GM15510 (cell line): ENCODE data around the gene VPS52.
A peak's percentile ranks its signal among the peaks of the same experiment; 100 is the strongest.

Source experiments
- POLR2A ChIP-seq: IDR thresholded peaks from 3 replicates; pipeline ENCODE4 v1.6.1; 2011; ENCODE audit warnings: borderline replicate concordance; ENCODE audit not compliant: insufficient read length; ENCODE audit errors: extremely low read depth

Gene VPS52

GRCh38 chr6:33271468-33272274 is at the start of gene VPS52, which contains the start of gene RPS18:
Gene VPS52, minus strand, starts transcription at chr6:33271876. Its CDS starts 201 bp downstream, at chr6:33271675.
Gene RPS18, plus strand, starts transcription at chr6:33272075. Its CDS starts 45 bp downstream, at chr6:33272120.
- TF ChIP-seq POLR2A, result peak; percentile 98

GRCh38 chr6:33321227-33321626 is 49.6 kb upstream of the VPS52 start:
- no peak for TF ChIP-seq POLR2A

DNA sequence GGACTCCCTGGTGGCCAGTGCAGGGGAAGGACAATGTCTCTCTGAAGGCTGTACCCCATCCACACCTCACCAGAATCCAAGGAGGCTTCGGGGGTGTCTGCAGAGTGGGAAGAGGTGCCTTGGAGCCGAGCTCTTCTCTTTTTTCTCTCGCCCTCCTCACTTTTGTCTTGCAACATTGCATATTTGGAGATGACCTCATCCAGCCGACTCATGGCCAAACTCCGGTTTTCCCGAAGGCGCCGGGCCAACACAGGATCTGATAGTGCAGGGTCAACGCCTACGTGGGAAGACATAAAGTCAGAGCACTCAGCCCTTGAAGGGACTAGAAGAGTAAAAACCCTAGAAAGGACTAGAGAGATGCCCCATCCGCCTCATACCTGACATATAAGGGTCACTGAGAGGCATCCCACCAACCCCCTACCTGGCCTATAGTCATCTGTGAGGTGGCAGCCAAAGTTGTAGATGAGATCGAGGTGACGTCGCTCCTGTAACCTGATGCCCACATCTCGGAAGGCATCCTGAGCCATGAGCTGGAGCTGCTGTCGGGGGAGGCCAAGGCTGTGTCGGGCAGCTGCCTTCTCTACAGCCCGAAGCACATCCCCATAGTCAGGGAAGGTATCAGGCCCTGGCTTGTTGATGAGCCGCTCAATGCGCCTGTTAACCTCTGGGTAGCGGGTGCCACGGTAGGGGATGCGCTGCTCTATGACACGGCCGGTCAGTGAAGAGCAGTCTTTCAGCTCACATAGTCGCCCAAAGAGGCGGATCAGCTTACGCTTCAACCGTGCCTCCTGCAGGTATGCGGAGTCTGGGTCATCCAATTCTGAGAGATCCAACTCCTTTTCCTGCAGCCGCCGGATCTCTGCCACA is 48.9 kb upstream of the VPS52 start:
- TF ChIP-seq POLR2A, result no peak

- TF ChIP-seq POLR2A, result no peak
These were observed 48.3 kb upstream of the VPS52 start for GRCh38 chr6:33319939-33320314.

DNA sequence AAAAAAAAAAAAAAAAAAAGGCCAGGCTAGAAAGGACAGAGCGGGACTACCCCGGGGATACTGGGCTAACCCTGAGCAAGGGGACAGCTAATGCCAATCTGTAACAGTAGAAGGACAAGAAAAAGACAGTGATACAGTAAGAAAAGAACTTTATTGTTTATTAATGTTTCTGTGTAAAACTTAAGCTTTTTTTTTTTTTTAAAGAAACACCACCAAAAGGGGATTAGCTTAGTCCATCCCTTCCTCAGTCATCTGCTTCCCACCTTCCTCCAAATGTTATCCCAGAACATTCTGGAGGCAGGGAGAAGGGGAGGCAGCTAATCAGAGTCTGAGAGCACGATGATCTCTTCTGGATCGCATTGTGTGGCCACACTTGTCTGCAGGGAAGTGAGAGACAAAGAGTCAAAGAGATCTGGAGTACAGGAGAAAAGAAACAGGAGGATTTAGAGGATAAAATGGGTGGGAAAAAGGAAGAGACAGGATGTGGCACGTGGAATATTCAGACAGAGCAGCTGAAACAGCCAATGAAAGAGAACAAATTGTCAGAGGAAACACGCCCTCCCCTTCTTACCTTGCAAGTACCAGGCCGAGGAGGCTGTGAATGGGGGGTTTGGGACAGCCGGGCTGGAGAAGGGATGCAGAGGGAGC is 46.9 kb upstream of the VPS52 start:
- TF ChIP-seq POLR2A, result no peak

GRCh38 chr6:33317669-33318425 is 46.2 kb upstream of the VPS52 start, which contains the start of gene ZBTB22:
Gene ZBTB22, minus strand, starts transcription at chr6:33317744. Its CDS starts 828 bp downstream, at chr6:33316916.
- peak; percentile 32 for TF ChIP-seq POLR2A

DNA sequence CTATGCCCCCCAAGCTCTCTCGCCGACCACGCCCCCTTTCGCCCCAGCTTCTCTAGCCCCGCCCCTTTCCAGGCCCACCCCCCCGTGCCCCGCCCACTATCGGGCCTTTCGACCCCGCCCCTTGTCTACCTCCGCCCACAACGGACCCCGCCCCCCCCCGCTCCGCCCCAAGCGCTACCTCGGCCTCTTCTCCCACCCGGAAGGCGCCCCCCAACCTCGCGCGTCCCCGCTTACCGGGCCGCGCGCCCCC is 45.7 kb upstream of the VPS52 start:
- no peak for TF ChIP-seq POLR2A

DNA sequence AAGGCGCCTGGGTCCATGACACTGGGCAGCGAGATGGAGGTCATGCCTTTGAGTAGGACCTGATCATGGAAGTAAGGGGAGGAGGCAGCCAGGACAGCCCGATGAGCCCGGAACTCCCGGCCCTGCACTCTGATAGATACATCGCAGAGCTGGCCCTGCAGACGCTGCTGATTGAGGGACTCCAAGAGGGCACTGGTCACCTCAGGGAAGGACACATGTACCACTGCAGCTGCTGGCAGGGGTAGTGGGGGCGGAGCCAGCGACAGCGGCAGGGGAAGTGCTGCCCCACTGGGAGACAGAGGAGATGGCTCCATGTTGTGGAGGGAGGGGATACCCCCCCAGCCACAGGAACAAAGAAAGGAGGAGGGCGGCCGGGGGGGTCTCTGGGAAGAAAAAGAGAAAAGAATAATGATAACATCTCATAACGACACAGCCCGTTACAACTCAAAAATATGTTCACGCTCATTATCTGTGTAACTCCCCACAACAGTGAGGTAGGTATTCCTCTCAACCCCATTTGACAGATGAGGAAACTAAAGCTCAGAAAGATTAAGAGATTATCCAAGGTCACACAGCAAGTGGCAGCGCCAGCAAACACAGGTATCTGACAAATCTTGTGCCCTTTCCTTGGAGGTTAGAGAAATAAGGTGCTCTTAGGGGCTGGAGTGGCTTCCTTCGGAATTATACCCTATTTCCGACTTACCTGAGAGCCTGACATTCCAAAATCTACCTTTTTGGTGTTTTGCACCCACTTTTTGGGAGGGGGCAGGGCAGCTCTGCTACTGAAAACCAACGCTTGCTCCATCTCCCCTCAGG is 45.1 kb upstream of the VPS52 start:
- no peak for TF ChIP-seq POLR2A

DNA sequence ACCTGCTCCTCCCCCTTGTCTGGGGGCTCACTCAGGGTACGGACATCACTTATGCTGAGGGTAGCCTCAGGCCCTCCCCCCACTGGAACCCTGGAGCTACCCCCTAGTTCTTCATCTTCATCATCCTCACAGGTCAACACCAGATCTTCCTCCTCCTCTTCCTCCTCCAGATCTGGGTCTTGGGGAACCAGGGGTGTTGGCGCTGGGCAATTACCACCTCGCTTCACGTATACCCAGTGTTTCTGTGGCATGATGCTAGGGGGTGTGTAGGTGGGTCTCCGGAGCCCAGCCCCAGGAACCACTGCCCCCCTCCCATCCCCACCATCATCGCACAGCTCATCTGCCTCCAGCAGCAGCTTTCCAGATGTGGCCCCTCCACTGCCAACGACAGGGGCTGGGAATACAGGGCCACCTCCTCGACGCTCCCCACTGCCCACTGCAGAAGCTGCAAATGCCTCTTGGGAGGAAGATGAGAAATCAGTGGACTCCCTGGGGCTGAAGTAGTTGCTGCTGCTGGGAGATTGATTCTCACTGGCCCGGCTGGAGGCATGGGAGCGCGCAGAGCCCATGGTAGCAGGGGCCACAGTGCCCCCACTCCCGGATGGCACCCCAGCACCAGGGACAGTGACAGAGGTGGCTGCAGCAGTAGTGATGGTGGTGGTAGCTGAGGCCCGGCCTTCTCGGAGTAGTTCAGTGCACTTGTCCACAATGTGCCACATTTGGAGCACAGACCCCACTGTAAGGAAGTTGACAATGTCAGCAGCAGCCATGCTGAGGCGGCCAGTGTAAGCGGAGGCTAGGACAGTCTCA is 44.3 kb upstream of the VPS52 start:
- no peak for TF ChIP-seq POLR2A

GRCh38 chr6:33314943-33315792 is 43.5 kb upstream of the VPS52 start:
- TF ChIP-seq POLR2A, result peak; percentile 31

GRCh38 chr6:33314515-33314942 is 42.9 kb upstream of the VPS52 start:
- TF ChIP-seq POLR2A, result no peak

- peak; percentile 72 for TF ChIP-seq POLR2A
These were observed 42.2 kb upstream of the VPS52 start, which contains the start of gene TAPBP for GRCh38 chr6:33313709-33314514. Gene TAPBP, minus strand, starts transcription at chr6:33314078. Its CDS starts 37 bp downstream, at chr6:33314041.
